GM10266 (cell line): Measurements from ENCODE around the gene CMSS1.

ENCODE experiments used
- DNase-seq: peaks from one replicate; pipeline ENCODE4 v3.0.0; 2012; ENCODE audit errors: extremely low spot score
- CTCF ChIP-seq: IDR thresholded peaks from 2 replicates; pipeline ENCODE4 v1.5.1; 2012; ENCODE audit warnings: mild to moderate bottlenecking, low read depth; ENCODE audit not compliant: control insufficient read depth, insufficient read depth; ENCODE audit errors: missing control alignments

The CMSS1 gene

GRCh38 chr3:99920481-99921376 lies 103.1 kb downstream of the CMSS1 start:
- TF ChIP-seq CTCF, result no peak
- no peak for DNase-seq

- TF ChIP-seq CTCF, result no peak
- no peak for DNase-seq
Observed at GRCh38 chr3:99921377-99921695, 103.7 kb downstream of the CMSS1 start.

GRCh38 chr3:99921986-99922385 lies 104.3 kb downstream of the CMSS1 start:
- no peak for DNase-seq
- TF ChIP-seq CTCF, result no peak

GRCh38 chr3:99923873-99924272 lies 106.2 kb downstream of the CMSS1 start:
- TF ChIP-seq CTCF, result no peak
- no peak for DNase-seq

GRCh38 chr3:99925584-99926230 lies 108.0 kb downstream of the CMSS1 start:
- TF ChIP-seq CTCF, result no peak
- no peak for DNase-seq

GRCh38 chr3:99927671-99928457 lies 110.2 kb downstream of the CMSS1 start:
- DNase-seq, result no peak

More at GRCh38 chr3:99927671-99928457, 110.2 kb downstream of the CMSS1 start:
- TF ChIP-seq CTCF, result no peak
